GM12872 (cell line): ENCODE results near the gene KLK5.

Experiments used
- TF ChIP-seq, protein P1 (sequence below): IDR thresholded peaks from 3 replicates; pipeline ENCODE4 v1.5.1; 2011; ENCODE audit warnings: low read depth, mild to moderate bottlenecking, low read length, moderate library complexity; ENCODE audit not compliant: insufficient read depth

Gene KLK5

DNA sequence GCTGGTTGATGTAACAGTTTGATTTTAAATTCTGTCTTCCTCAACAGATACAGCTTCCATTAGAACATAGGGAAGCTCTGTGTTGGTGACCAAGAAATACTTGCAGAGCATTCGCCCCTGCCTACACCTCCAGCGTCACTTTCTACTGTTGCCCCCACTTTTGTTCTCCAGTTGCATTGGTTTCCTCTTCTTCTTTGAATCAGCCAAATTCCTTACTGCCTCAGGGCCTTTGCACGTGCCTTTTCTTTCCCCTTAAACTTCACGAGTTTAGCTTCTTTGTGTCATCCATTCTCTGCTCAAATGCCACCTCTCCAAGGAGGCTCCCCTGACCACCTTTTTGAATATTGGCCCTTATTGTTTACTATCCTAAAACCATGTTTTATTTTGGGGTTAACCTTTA is 5.7 kb downstream of the KLK5 start:
- TF ChIP-seq, protein P1, sequence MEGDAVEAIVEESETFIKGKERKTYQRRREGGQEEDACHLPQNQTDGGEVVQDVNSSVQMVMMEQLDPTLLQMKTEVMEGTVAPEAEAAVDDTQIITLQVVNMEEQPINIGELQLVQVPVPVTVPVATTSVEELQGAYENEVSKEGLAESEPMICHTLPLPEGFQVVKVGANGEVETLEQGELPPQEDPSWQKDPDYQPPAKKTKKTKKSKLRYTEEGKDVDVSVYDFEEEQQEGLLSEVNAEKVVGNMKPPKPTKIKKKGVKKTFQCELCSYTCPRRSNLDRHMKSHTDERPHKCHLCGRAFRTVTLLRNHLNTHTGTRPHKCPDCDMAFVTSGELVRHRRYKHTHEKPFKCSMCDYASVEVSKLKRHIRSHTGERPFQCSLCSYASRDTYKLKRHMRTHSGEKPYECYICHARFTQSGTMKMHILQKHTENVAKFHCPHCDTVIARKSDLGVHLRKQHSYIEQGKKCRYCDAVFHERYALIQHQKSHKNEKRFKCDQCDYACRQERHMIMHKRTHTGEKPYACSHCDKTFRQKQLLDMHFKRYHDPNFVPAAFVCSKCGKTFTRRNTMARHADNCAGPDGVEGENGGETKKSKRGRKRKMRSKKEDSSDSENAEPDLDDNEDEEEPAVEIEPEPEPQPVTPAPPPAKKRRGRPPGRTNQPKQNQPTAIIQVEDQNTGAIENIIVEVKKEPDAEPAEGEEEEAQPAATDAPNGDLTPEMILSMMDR: no peak

DNA sequence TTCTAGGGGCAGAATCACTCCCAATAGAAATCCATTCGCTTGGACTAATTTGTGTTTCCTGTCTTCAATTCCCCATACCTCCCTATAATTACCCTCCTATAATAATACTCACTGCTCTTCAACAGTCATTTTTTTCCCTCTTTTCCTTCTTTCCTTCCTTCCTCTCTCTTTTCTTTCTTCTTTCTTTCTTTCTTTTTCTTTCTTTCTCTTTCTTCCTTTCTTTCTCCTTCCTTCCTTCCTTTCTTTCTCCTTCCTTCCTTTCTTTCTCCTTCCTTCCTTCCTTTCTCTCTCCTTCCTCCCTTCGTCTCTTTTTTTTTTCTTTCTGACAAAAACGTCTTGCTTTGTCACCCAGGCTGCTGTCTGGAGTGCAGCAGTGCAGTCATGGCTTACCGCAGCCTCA is 8.0 kb downstream of the KLK5 start:
- TF ChIP-seq, protein P1: no peak

DNA sequence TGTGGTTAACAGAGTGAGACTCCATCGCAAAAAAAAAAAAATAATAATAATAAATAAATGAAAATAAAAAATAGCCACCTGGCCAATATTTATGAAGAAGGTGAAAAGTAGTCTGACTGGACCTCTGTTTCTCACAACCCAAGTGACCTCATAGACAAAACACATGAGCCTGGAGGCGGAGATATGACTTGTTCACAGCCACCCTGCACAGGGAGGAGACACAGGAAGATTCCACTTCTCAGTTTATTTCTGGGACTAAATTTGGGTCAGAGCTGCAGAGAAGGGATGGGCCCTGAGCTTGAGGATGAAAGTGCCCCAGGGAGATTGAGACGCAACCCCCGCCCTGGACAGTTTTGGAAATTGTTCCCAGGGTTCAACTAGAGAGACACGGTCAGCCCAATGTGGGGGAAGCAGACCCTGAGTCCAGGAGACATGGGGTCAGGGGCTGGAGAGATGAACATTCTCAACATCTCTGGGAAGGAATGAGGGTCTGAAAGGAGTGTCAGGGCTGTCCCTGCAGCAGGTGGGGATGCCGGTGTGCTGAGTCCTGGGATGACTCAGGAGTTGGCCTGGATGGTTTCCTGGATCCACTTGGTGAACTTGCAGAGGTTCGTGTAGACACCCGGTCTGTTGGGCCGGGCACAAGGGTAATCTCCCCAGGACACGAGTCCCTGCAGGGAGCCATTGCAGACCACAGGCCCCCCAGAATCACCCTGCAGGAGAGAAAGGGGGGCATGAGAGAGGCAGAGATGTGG is 9.6 kb downstream of the KLK5 start:
- TF ChIP-seq, protein P1: no peak

DNA sequence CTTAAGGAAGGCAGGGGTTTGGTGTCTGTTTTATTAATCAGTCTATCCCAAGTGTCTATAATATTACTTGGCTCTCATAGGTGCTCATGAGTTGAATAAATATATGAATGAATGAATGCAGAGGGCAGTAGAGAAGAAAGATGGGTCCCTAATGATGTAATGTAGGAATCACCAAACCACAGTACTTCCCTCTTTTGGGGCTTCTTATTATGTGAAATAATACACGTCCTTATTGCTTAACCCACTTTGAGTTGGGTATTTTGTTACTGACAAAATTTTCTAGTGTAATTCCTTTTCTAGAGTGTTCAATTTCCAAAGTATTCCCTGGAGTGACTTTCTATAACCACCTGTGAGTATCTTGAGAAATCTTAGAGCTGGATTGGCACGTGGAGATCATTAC is 13.2 kb downstream of the KLK5 start:
- TF ChIP-seq, protein P1: no peak

DNA sequence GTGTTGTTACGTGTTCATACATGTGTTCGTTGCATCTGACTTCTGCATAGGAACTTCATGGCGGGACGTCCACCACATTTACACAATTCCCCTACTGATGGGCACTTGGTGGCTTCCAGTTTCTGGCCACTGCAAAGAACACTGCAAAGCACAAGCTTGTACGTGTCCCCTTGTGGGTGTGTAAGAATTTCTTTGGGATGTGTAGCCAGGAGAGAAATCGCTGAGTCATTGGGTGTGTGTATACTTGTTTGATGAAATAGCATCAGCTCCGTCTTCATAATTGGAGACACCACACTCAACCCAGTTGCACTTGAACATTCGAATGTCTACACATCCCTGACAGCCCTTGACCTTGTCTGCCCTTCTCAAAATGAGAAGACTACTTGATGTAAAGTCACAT is 19.2 kb downstream of the KLK5 start:
- TF ChIP-seq, protein P1: no peak

DNA sequence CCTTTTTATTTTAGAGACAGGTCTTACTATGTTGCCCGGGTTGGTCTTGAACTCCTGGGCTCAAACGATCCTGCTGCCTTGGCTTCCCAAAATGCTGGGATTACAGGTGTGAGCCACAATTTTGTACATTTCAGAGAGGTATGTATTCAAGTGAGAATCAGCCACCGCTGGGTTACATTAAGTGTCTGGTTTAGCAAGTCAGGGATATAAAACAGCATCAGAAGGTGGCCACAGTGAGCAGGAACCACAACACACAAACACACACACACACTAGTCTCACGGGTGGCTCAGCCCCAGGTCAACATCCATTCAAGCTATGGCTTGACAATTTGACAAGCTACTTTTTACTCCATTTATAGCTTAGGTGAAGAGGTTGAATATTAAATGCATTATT is 20.2 kb downstream of the KLK5 start:
- TF ChIP-seq, protein P1: no peak

DNA sequence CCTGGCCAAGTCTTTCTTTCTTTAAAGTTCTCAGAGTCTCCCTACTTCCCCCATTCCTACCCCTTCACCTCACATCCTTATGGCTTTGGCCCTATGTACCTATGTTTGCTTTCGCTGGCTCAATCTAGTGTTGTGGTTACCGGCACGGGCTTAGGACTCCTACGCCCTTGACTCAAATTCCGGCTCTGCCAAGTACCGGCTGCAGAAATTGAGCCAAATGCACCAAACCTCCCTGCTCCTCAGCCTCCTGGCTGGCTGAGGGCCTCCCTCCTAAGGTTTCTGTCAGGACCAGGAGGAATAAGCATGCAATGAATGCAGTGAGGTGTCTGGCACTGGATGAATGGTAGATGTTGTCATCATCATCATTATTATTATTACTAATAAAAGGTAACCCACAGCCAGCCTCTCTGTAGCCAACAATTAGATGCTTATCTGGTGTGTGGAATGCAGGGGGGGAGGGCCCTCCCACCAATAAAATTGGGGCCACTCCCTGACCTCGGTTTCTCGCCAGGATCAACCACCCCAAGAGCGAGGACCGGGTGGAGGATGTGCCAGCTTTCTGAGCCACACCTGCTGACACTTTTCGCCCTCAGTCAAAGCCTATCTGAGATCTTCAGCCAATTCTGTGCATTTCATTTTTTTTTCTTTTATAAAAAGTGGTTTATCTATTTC is 20.7 kb downstream of the KLK5 start:
- TF ChIP-seq, protein P1: no peak
